ENCODE results near the gene COIL. TPM values are rescaled to one million over a fixed set of nuclear protein-coding genes. Genes with fewer than 3 reads are reported as not detected.

Gene COIL
- total and polyA plus RNA-seq, 2 of the 13 experiments (the other 11 are each of a cell fraction or from before 2014, with no cell fraction given) = 8.1 to 29.4 TPM

DNA sequence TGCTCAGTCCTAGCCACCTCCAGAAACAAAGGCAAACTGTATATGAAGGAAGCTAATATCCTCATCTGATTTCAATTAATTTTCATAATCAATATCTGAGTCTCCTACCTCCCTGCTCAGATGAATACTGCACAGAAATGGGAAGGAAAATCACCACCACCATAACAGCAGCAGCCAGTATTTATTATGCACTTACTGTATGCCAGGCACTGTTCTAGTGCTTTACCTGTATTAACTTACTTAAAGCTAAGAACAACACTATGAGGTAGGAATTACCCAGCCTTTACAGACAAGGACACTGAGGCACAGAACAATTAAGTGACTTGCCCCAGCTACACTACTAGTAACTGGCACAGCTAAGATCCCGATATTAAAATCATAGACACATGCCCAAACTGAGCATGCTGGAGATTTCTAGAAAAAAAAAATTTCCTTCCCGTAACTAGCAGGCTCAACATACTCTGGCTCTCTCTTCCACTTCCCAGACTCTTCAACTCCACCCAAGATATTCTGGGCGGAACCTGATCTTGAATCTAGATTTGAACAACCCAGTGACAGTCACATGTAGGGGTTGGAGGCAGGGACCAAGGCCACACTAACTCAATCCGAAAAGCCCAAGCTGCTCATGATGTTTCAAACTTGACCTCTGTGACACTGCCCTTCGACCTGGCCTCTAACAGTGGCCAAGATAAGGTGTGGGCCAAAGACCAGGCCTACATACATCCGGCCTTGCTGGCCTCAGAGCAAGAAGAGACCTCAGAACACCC lies 50.9 kb downstream of the COIL start (continued):
- TF ChIP-seq E2F2 (CRISPR knock-in tag; IDR thresholded peaks at IDR 0.05; ENCODE audit: borderline replicate concordance) (no peak), ZNF432 (CRISPR knock-in tag; IDR thresholded peaks at IDR 0.05; ENCODE audit: borderline replicate concordance) (no peak), HDAC2 (CRISPR knock-in tag; IDR thresholded peaks at IDR 0.05) (peak; percentile 78; the same call in 1 of the 2 replicates), KMT2B (CRISPR knock-in tag; IDR thresholded peaks at IDR 0.05) (peak; percentile 31; the same call in 1 of the 2 replicates), ZNF326 (CRISPR knock-in tag; IDR thresholded peaks at IDR 0.05; ENCODE audit: borderline replicate concordance) (no peak), SRF (IDR thresholded peaks at IDR 0.05; ENCODE audit: low read depth, low read length) (no peak), HNRNPUL1 (IDR thresholded peaks at IDR 0.05; ENCODE audit: low read depth, low read length) (no peak), THAP9 (CRISPR knock-in tag; IDR thresholded peaks at IDR 0.05; ENCODE audit: borderline replicate concordance) (no peak), RARA (CRISPR knock-in tag; IDR thresholded peaks at IDR 0.05) (peak; percentile 95), ZNF513 (CRISPR knock-in tag; conservative IDR thresholded peaks at IDR 0.05) (no peak), ZNF704 (CRISPR knock-in tag; IDR thresholded peaks at IDR 0.05; ENCODE audit: borderline replicate concordance) (no peak), SNRNP70 (IDR thresholded peaks at IDR 0.05; ENCODE audit: low read depth, low read length) (no peak), RCOR2 (CRISPR knock-in tag; IDR thresholded peaks at IDR 0.05) (peak; percentile 55; the same call in 1 of the 2 replicates), GLI4 (CRISPR knock-in tag; IDR thresholded peaks at IDR 0.05; ENCODE audit: borderline replicate concordance) (no peak)
- TF ChIP-seq, protein P1, sequence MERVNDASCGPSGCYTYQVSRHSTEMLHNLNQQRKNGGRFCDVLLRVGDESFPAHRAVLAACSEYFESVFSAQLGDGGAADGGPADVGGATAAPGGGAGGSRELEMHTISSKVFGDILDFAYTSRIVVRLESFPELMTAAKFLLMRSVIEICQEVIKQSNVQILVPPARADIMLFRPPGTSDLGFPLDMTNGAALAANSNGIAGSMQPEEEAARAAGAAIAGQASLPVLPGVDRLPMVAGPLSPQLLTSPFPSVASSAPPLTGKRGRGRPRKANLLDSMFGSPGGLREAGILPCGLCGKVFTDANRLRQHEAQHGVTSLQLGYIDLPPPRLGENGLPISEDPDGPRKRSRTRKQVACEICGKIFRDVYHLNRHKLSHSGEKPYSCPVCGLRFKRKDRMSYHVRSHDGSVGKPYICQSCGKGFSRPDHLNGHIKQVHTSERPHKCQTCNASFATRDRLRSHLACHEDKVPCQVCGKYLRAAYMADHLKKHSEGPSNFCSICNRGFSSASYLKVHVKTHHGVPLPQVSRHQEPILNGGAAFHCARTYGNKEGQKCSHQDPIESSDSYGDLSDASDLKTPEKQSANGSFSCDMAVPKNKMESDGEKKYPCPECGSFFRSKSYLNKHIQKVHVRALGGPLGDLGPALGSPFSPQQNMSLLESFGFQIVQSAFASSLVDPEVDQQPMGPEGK (CRISPR knock-in tag; IDR thresholded peaks at IDR 0.05) = peak; percentile 48; the same call in 1 of the 2 replicates
- TF ChIP-seq, protein P2, sequence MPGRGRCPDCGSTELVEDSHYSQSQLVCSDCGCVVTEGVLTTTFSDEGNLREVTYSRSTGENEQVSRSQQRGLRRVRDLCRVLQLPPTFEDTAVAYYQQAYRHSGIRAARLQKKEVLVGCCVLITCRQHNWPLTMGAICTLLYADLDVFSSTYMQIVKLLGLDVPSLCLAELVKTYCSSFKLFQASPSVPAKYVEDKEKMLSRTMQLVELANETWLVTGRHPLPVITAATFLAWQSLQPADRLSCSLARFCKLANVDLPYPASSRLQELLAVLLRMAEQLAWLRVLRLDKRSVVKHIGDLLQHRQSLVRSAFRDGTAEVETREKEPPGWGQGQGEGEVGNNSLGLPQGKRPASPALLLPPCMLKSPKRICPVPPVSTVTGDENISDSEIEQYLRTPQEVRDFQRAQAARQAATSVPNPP (CRISPR knock-in tag; IDR thresholded peaks at IDR 0.05) = no peak
